Stimulated activated CD4-positive, alpha-beta T cell treated with anti-CD3 and anti-CD28 coated beads, Interleukin-4, amount 100 ng/mL, for 24 hours (primary cell): ENCODE data around the gene ALDH1B1.

ENCODE experiments used
- DNase-seq: peaks from one replicate; pipeline ENCODE4 v3.0.0-alpha.2; 2020

The ALDH1B1 gene

DNA sequence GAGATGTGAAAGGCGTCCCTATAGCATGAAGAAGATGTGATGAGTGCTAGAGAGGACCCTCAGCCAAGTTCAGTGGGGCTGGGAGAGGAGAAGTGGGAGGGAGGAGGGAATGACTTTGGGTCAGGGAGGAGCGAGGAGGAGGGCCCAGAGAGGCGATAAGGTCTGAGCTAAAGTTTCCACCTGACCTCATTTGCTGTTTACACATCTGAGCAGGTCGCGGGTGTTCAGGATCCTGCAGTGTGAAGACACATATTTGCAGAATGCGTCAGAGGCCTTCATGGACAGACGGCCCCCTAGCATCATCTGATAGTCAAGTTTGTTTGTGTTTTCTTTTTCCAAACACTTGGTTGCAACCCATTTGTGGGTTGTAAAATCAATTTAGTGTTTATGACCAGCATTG is 50.7 kb downstream of the ALDH1B1 start:
- no peak for DNase-seq

DNA sequence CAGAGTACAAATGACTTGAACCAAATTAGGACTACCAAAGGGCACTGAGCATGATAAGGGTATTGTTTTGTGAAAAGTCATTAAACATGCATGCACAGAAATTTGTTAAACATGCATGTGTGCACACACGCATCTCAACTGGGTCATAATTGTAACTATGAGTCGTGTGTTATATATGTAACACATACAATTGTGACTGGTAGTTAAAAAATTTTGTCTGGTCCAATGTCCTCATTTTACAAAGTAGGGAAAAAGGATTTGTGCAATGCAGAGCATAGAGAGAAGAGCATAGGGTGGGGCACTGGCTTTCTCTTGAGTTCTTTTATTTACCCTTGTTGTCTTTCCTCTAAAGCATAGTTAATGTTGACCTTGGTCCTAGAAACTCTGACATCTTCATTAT is 51.1 kb downstream of the ALDH1B1 start:
- DNase-seq, result no peak

DNA sequence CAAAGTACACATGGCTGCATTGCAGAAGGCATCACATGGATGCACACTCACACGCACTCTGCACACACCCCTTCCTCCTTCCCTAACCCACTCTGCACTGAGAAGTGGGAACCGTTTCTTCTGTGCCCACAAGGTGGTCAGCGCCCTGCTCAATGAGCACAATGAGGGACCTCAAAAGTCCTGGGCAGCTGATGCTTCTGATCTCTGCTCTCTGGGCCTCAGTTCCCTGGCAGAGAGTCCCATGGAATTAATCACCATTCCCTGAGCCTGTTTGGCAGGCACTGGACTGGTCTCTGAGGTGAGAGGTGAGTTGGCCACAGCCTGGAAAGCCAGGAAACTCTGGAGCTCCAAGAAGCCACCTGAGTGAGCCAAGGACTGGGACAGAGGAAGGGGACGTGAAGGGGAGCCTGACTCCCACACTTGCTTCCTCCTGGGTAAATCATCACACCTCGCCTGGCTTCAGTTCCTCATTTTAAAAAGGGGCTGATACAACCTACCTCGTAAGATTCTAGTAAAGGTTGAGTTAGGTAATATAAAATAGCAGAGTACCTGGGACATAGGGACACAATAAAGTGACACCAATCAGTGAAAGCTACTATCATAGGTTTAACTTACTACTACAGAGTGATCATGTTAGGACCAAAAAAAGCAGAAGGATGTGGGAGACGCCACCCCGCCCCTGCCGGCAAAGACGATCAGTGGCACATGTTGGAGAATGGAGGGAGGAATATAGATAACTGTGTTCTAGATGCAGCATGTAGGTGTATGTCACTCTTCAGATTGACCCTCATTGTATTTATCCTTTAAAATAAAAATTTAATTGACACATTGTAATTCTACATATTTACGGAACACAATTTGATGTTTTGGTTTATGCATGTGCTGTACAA is 52.9 kb downstream of the ALDH1B1 start:
- DNase-seq, result no peak

DNA sequence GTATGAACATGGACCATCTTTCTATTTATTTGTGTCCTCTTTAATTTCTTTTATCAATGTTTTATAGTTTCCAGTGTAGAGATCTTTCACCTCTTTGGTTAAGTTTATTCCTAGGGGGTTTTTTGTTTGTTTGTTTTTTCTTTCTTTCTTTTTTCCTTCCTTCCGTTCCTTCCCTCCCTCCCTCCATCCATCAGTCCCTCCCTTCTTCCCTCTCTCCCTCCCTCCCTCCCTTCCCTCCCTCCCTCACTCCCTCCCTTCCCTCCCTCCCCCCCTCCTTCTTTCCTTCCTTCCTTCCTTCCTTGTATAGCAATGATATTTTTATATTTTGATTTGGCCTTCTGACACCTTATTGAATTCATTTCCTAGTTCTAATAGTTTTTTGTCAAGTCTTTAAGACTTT is 55.2 kb downstream of the ALDH1B1 start:
- no peak for DNase-seq
